Measurements from ENCODE around the gene PRR7.

DNA sequence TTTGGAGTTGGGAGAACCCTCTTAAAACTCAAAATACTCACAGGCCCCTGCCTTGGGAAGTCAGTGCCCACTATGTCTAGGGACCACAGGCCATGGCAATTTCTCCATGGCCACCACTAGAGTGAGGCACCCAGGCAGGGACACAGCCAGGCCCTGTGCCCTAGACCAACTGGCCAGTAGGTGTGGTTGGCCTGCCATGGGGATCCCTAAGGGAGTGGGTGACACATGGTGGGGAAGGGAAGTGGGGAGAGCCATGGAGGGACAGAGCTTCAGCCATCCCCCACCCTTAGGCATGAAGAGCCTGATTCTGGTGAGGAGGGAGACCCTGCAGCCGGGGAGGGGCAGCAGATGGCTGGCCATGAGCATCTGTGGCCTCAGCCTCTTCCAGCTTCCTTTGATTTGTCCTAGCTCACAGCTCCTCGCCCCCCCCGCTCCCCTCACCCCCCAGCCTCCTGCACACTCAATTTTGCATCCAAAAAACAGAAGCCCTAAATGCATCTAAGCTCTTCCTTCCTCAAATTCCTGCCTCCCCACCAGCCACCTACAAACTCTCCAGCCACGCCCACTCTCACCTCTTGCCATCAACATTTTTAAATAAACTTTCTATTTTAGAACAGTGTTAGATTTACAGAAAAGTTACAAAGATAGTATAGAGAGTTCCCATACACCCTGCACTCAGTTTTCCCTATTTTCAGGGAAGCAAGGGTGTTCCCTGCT, 28.4 kb downstream of the PRR7 start:
- TF ChIP-seq, protein P1, sequence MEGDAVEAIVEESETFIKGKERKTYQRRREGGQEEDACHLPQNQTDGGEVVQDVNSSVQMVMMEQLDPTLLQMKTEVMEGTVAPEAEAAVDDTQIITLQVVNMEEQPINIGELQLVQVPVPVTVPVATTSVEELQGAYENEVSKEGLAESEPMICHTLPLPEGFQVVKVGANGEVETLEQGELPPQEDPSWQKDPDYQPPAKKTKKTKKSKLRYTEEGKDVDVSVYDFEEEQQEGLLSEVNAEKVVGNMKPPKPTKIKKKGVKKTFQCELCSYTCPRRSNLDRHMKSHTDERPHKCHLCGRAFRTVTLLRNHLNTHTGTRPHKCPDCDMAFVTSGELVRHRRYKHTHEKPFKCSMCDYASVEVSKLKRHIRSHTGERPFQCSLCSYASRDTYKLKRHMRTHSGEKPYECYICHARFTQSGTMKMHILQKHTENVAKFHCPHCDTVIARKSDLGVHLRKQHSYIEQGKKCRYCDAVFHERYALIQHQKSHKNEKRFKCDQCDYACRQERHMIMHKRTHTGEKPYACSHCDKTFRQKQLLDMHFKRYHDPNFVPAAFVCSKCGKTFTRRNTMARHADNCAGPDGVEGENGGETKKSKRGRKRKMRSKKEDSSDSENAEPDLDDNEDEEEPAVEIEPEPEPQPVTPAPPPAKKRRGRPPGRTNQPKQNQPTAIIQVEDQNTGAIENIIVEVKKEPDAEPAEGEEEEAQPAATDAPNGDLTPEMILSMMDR (IDR thresholded peaks at IDR 0.05; ENCODE audit: low read length) = no peak
- TF ChIP-seq EZH2 (IDR thresholded peaks at IDR 0.05; ENCODE audit: borderline replicate concordance, low read length) = no peak
